Right lobe of liver (tissue), 4 donors: ENCODE data around the gene ISCA2.

Experiments used
- CTCF ChIP-seq, 4 donors: fragments of 200-600 bp in 3 of 4; fragments of 450-650 bp in 1 of 4; IDR thresholded peaks; one replicate each; pipeline versions ENCODE4 v1.5.1 to v1.8.0; 2016 to 2022; ENCODE audit warnings: antibody characterized with exemption in 4 of 4, mild to moderate bottlenecking in 2 of 4
- POLR2A ChIP-seq: fragments of 450-650 bp; IDR thresholded peaks from one replicate; pipeline ENCODE4 v1.6.1; 2017; ENCODE audit warnings: antibody characterized with exemption, mild to moderate bottlenecking
- donor health status: DM: no; HTN: no; CAD: no.
- donor health status: DM: no; HTN: no; CAD: no.
- donor health status: DM: no; HTN: yes; CAD: no.

DNA sequence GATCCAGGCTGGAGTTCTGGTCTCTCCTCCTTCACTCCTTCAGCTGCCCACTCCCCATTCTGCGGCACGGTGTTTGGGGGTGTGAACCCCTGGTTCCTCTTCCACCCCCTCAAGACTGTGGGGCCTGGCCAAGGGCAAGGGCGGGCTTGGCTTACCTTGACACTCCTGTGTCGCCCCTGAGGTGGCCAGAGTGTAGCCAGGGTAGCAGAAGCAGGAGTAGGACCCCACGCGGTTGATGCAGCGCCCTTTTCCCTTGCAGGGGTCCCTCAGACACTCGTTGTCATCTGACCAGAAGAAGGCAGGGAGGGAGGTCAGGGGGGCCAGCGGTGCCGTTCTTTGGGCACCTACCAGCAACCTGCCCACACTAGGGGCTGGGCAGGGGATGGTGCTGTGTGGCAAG is 28.2 kb downstream of the ISCA2 start:
- TF ChIP-seq POLR2A (no peak), CTCF (IDR thresholded peaks at IDR 0.05) (no peak)
